H1 (cell line): ENCODE measurements around the gene GALNT18. TPM values are rescaled to one million over a fixed set of nuclear protein-coding genes. Genes with fewer than 3 reads are reported as not detected.

Experiments used
- CTCF ChIA-PET: fragments of 300-600 bp; sonication (Branson Sonifier 250); formaldehyde crosslinking; loops from one replicate; lab custom pipeline; 2021; ENCODE audit not compliant: partially characterized antibody; lab: Charles Lee
- POLR2A ChIA-PET: fragments of 300-600 bp; sonication (Branson Sonifier 250); formaldehyde crosslinking; loops from one replicate; lab custom pipeline; 2021; ENCODE audit warnings: inconsistent platforms; ENCODE audit not compliant: partially characterized antibody; lab: Charles Lee
- DNase-seq, 2 experiments: peaks; one replicate each; pipeline versions ENCODE4 v3.0.0 to v3.0.0-alpha.2; 2010 to 2022; ENCODE audit warnings: low spot score in 2 of 2, low read depth in 1 of 2, mixed read lengths in 1 of 2
- FAIRE-seq: peaks from 2 replicates; lab custom pipeline; 2011; peaks lifted over from hg19 to GRCh38; lab: Jason Lieb, UNC
- H2AFZ ChIP-seq: 2 replicates; pipeline ENCODE4 v1.8.1; 2012; ENCODE audit warnings: low read length, inconsistent platforms
- H2AK5ac ChIP-seq: 2 replicates; pipeline ENCODE4 v1.6.1; 2013; ENCODE audit warnings: low read depth, low read length
- H2BK120ac ChIP-seq: replicated peaks from 2 replicates; pipeline ENCODE3; 2013; ENCODE audit warnings: low read depth, low read length, inconsistent platforms
- H2BK12ac ChIP-seq: 2 replicates; pipeline ENCODE4 v1.6.1; 2013; ENCODE audit warnings: low read depth, low read length
- H2BK15ac ChIP-seq: 2 replicates; pipeline ENCODE4 v1.6.1; 2013; ENCODE audit warnings: low read length
- H2BK20ac ChIP-seq: 2 replicates; pipeline ENCODE4 v1.6.1; 2013; ENCODE audit warnings: low read length
- H2BK5ac ChIP-seq: 2 replicates; pipeline ENCODE4 v1.6.1; 2013; ENCODE audit warnings: low read depth, low read length
- H3K14ac ChIP-seq: 2 replicates; pipeline ENCODE4 v1.6.1; 2013; ENCODE audit warnings: inconsistent platforms; ENCODE audit not compliant: insufficient read length
- H3K18ac ChIP-seq: 2 replicates; pipeline ENCODE4 v1.6.1; 2013; ENCODE audit warnings: low read length; ENCODE audit errors: extremely low read depth
- H3K23ac ChIP-seq: 2 replicates; pipeline ENCODE4 v1.6.1; 2013; ENCODE audit warnings: inconsistent platforms; ENCODE audit not compliant: insufficient read length
- H3K23me2 ChIP-seq: 2 replicates; pipeline ENCODE4 v1.6.1; 2013; ENCODE audit warnings: low read depth, low read length
- H3K27ac ChIP-seq: 2 replicates; pipeline ENCODE4 v1.6.1; 2011; ENCODE audit warnings: low read depth, low read length, inconsistent platforms
- H3K27me3 ChIP-seq, 4 experiments: replicated peaks in 1 of 4; 1 replicate in 1 of 4; 2 replicates in 3 of 4; pipeline versions ENCODE4 v1.6.1 to v1.8.1; 2011 to 2013; ENCODE audit warnings: low read length in 3 of 4, mild to moderate bottlenecking in 3 of 4, inconsistent platforms in 2 of 4, mixed read lengths in 2 of 4, moderate library complexity in 1 of 4; ENCODE audit not compliant: control insufficient read depth in 3 of 4, insufficient read depth in 3 of 4; ENCODE audit errors: extremely low read depth in 1 of 4
- H3K36me3 ChIP-seq, 4 experiments: 2 replicates each; pipeline versions ENCODE4 v1.6.1 to v1.8.1; 2011 to 2013; ENCODE audit warnings: mild to moderate bottlenecking in 4 of 4, low read length in 3 of 4, moderate library complexity in 2 of 4, control low read depth in 1 of 4, inconsistent platforms in 1 of 4; ENCODE audit not compliant: insufficient read depth in 4 of 4, control insufficient read depth in 2 of 4
- H3K4ac ChIP-seq: replicated peaks from 2 replicates; pipeline ENCODE3; 2013; ENCODE audit warnings: low read length, low read depth, mixed read lengths, inconsistent platforms; ENCODE audit not compliant: insufficient read length
- H3K4me1 ChIP-seq, 4 experiments: replicated peaks in 1 of 4; 1 replicate in 1 of 4; 2 replicates in 3 of 4; pipeline versions ENCODE4 v1.6.1 to v1.8.1; 2011 to 2013; ENCODE audit warnings: low read length in 3 of 4, inconsistent platforms in 2 of 4, mixed read lengths in 1 of 4; ENCODE audit not compliant: insufficient read depth in 4 of 4, control insufficient read depth in 3 of 4
- H3K4me2 ChIP-seq, 2 experiments: 2 replicates each; pipeline versions ENCODE4 v1.6.1 to v1.8.1; 2011 to 2013; ENCODE audit warnings: low read depth in 2 of 2, low read length in 2 of 2, control low read depth in 1 of 2, inconsistent platforms in 1 of 2, mild to moderate bottlenecking in 1 of 2; ENCODE audit not compliant: insufficient read depth in 1 of 2
- H3K4me3 ChIP-seq, 4 experiments: fragments of 200-600, 300-600 bp in 1 of 4; sonication (generic), shearing (Covaris generic), sonication (Bioruptor Twin) in 1 of 4; 2 replicates each; pipeline versions ENCODE4 v1.5.1 to v1.8.1; 2011 to 2016; ENCODE audit warnings: low read length in 4 of 4, low read depth in 3 of 4, control low read depth in 2 of 4, inconsistent platforms in 2 of 4, mild to moderate bottlenecking in 2 of 4, mixed read lengths in 1 of 4, moderate library complexity in 1 of 4; ENCODE audit not compliant: insufficient read depth in 2 of 4; ENCODE audit errors: extremely low read depth in 1 of 4
- H3K56ac ChIP-seq: replicated peaks from 2 replicates; pipeline ENCODE3; 2013; ENCODE audit warnings: low read depth, mild to moderate bottlenecking, mixed read lengths, low read length, inconsistent platforms; ENCODE audit not compliant: insufficient read length
- H3K79me1 ChIP-seq: 2 replicates; pipeline ENCODE4 v1.6.1; 2013; ENCODE audit warnings: low read depth, low read length, control low read depth
- H3K79me2 ChIP-seq, 2 experiments: 2 replicates each; pipeline versions ENCODE4 v1.6.1 to v1.8.1; 2012 to 2013; ENCODE audit warnings: low read length in 2 of 2, mild to moderate bottlenecking in 2 of 2, inconsistent platforms in 1 of 2; ENCODE audit not compliant: insufficient read depth in 2 of 2, control insufficient read depth in 1 of 2
- H3K9ac ChIP-seq, 4 experiments: replicated peaks in 1 of 4; 1 replicate in 1 of 4; 2 replicates in 3 of 4; pipeline versions ENCODE4 v1.6.1 to v1.8.1; 2011 to 2013; ENCODE audit warnings: low read depth in 3 of 4, low read length in 3 of 4, control low read depth in 2 of 4, mild to moderate bottlenecking in 2 of 4, moderate library complexity in 2 of 4, inconsistent platforms in 1 of 4; ENCODE audit errors: extremely low read depth in 1 of 4
- H3K9me3 ChIP-seq, 2 experiments: 2 replicates each; pipeline versions ENCODE4 v1.6.1 to v1.8.1; 2012 to 2013; ENCODE audit warnings: mild to moderate bottlenecking in 2 of 2, moderate library complexity in 2 of 2, control low read depth in 1 of 2, inconsistent platforms in 1 of 2, low read depth in 1 of 2, low read length in 1 of 2, mixed read lengths in 1 of 2; ENCODE audit not compliant: insufficient read depth in 2 of 2
- H4K20me1 ChIP-seq, 2 experiments: replicated peaks in 1 of 2; 2 replicates each; pipeline versions ENCODE3 to v1.8.1; 2011 to 2013; ENCODE audit warnings: inconsistent platforms in 2 of 2, low read length in 2 of 2, mild to moderate bottlenecking in 1 of 2; ENCODE audit not compliant: insufficient read depth in 2 of 2, control insufficient read depth in 1 of 2
- H4K5ac ChIP-seq: 2 replicates; pipeline ENCODE4 v1.6.1; 2013; ENCODE audit warnings: low read length, low read depth, mixed read lengths, inconsistent platforms; ENCODE audit not compliant: insufficient read length
- H4K8ac ChIP-seq: 2 replicates; pipeline ENCODE4 v1.8.0; 2013; ENCODE audit warnings: mild to moderate bottlenecking, moderate library complexity, low read length, inconsistent platforms; ENCODE audit not compliant: insufficient read depth; ENCODE audit errors: extremely low read depth
- H4K91ac ChIP-seq: replicated peaks from 2 replicates; pipeline ENCODE3; 2013; ENCODE audit warnings: low read length, mixed read lengths, inconsistent platforms; ENCODE audit not compliant: insufficient read length
- ATF3 ChIP-seq: IDR thresholded peaks from 2 replicates; pipeline ENCODE4 v1.6.1; 2011; ENCODE audit warnings: low read depth, mild to moderate bottlenecking, low read length; ENCODE audit not compliant: insufficient read depth
- EP300 ChIP-seq, 2 experiments: IDR thresholded peaks; 1 replicate in 1 of 2; 2 replicates in 1 of 2; pipeline ENCODE4 v1.6.1; 2011 to 2012; ENCODE audit warnings: low read depth in 2 of 2, low read length in 2 of 2, mild to moderate bottlenecking in 2 of 2, borderline replicate concordance in 1 of 2, inconsistent platforms in 1 of 2, moderate library complexity in 1 of 2
- GABPA ChIP-seq: IDR thresholded peaks from 2 replicates; pipeline ENCODE4 v1.6.1; 2011; ENCODE audit warnings: mild to moderate bottlenecking, low read length, moderate library complexity, borderline replicate concordance; ENCODE audit not compliant: insufficient read depth
- GTF2F1 ChIP-seq: IDR thresholded peaks from 2 replicates; pipeline ENCODE4 v1.6.1; 2012; ENCODE audit warnings: low read depth, low read length, improper control_type of control experiment, borderline replicate concordance
- KDM4A ChIP-seq: IDR thresholded peaks from one replicate; pipeline ENCODE4 v1.7.1; 2012; ENCODE audit warnings: low read depth, mild to moderate bottlenecking, moderate library complexity, low read length, inconsistent platforms; ENCODE audit not compliant: severe bottlenecking
- PHF8 ChIP-seq: fragments of 200-600 bp; sonication (generic); conservative IDR thresholded peaks from 2 replicates; pipeline ENCODE4 v1.7.1; 2012; ENCODE audit warnings: low read depth, mild to moderate bottlenecking, inconsistent platforms, low read length, moderate library complexity
- RXRA ChIP-seq: IDR thresholded peaks from 2 replicates; pipeline ENCODE4 v1.6.1; 2011; ENCODE audit warnings: low read depth, mild to moderate bottlenecking, low read length, moderate library complexity; ENCODE audit not compliant: insufficient read depth
- TEAD4 ChIP-seq: IDR thresholded peaks from 2 replicates; pipeline ENCODE4 v1.6.1; 2012; ENCODE audit warnings: low read depth, low read length, inconsistent platforms, mixed read lengths
- USF2 ChIP-seq: IDR thresholded peaks from 2 replicates; pipeline ENCODE4 v1.6.1; 2011; ENCODE audit warnings: low read length, improper control_type of control experiment
- ZNF274 ChIP-seq: IDR thresholded peaks from 2 replicates; pipeline ENCODE4 v1.7.0; 2012; ENCODE audit warnings: low read length, borderline replicate concordance; ENCODE audit errors: extremely low read depth
- WGBS, 2 experiments: shearing (Covaris generic) in 1 of 2; methylation state at CpG; one replicate each; pipeline versions ENCODE4 v1.1.6 to v1.1.7; 2013 to 2015; ENCODE audit warnings: low lambda C conversion rate in 2 of 2, mixed read lengths in 2 of 2, inconsistent platforms in 1 of 2, low coverage in 1 of 2, missing lambda C conversion rate in 1 of 2; ENCODE audit not compliant: insufficient replicate concordance in 2 of 2, insufficient coverage in 1 of 2, insufficient read length in 1 of 2; ENCODE audit errors: extremely low coverage in 1 of 2, missing lambda C conversion rate in 1 of 2; 5-methylcytosine and 5-hydroxymethylcytosine counted together
- polyA plus RNA-seq, 7 experiments: library from polyadenylated mRNA; depleted of rRNA in 3 of 7; stranded (reverse) in 5 of 7; unstranded in 2 of 7; fragments of >200 nt in 5 of 7; fragments of 200-250 nt in 2 of 7; gene quantifications; 1 replicate in 5 of 7; 2 replicates in 1 of 7; 4 replicates in 1 of 7; pipeline versions ENCODE4 v1.2.1 to v1.2.3, GENCODE V29; 2011 to 2013; ENCODE audit warnings: missing spikeins in 2 of 7, mixed read lengths in 2 of 7
- total RNA-seq: library from RNA; stranded (reverse); fragmentation: NEBNext Ultra II Directional; extraction: Animal tissue kit (Norgen Biotek cat#: 25700); gene quantifications from 2 replicates; pipeline ENCODE4 v1.2.1, GENCODE V29; 2021

GALNT18 gene
- total and polyA plus RNA-seq, 2 of the 8 experiments (the other 6 are each of a cell fraction or from before 2014, with no cell fraction given) = 6.0 to 9.4 TPM

- no peak overlapping the region for H4K5ac ChIP-seq
- no peak overlapping the region for H3K27ac ChIP-seq
- H3K14ac ChIP-seq = no peak overlapping the region
- H2BK12ac ChIP-seq = no peak overlapping the region
- H2AFZ ChIP-seq = no peak overlapping the region
- peaks cover 0 to 7% (median 2%) of the 10 kb centered on the region in 4 experiments; a peak in 3 of 7 replicates for H3K4me1 ChIP-seq
- H2BK20ac ChIP-seq = no peak overlapping the region
- no peaks in the 10 kb centered on the region for H3K23me2 ChIP-seq
- no peaks in the 10 kb centered on the region for H3K79me1 ChIP-seq
- H2AK5ac ChIP-seq = no peak overlapping the region; the same call in 1 of the 2 replicates
- H3K18ac ChIP-seq = no peak overlapping the region
- POLR2A ChIA-PET = interaction anchor here (0.6 to 1.0 kb wide), 2 partner anchors 11 to 179 kb away, joined by 3 read pairs; no protein-coding TSS in a partner anchor
- no peaks in the 10 kb centered on the region for H3K27me3 ChIP-seq
- no peak overlapping the region for H3K4ac ChIP-seq
- H3K9me3 ChIP-seq = no peaks in the 10 kb centered on the region
- H3K4me2 ChIP-seq = no peak overlapping the region
- no peak overlapping the region for H3K9ac ChIP-seq
- H3K56ac ChIP-seq = no peak overlapping the region
- H2BK15ac ChIP-seq = no peak overlapping the region
- H3K36me3 ChIP-seq = no peaks in the 10 kb centered on the region
- no peak overlapping the region for H4K8ac ChIP-seq
- WGBS, 2 experiments = 78% methylated on average over 8 of the region's 8 CpGs; no CpG with 5 or more reads in 1 of the 2 experiments
- no peak overlapping the region for H2BK5ac ChIP-seq
- no peak overlapping the region for H4K91ac ChIP-seq
- no peak overlapping the region for H3K23ac ChIP-seq
- CTCF ChIA-PET = interaction anchor here (1.0 to 3.1 kb wide), 8 partner anchors 10 to 329 kb away, joined by 3 to 18 read pairs (median 8); no protein-coding TSS in a partner anchor
- H4K20me1 ChIP-seq = no peaks in the 10 kb centered on the region
- H3K79me2 ChIP-seq = no peaks in the 10 kb centered on the region
- H2BK120ac ChIP-seq = no peak overlapping the region
- no peak for FAIRE-seq
- no peak for DNase-seq
- no peak overlapping the region for H3K4me3 ChIP-seq
- no peak for TF ChIP-seq GTF2F1
- TF ChIP-seq ATF3 = no peak
- TF ChIP-seq RXRA = no peak
- TF ChIP-seq ZNF274 = no peak
- TF ChIP-seq EP300 (IDR thresholded peaks at IDR 0.05; ENCODE audit: borderline replicate concordance in 1 of 2, low read depth in 2 of 2, low read length in 2 of 2) = no peak
- no peak for TF ChIP-seq USF2
- no peak for TF ChIP-seq TEAD4
- TF ChIP-seq PHF8 = no peak
- TF ChIP-seq KDM4A = no peak
- TF ChIP-seq GABPA = no peak
Measured at GRCh38 chr11:11263238-11264005, 358.4 kb downstream of the GALNT18 start.
